B cell (primary cell): ENCODE measurements around the gene DGKB. TPM values are rescaled to one million over a fixed set of nuclear protein-coding genes. Genes with fewer than 3 reads are reported as not detected.

Experiments
- ATAC-seq: fragments of 200-7000 bp; cut with Tn5 transposase; one replicate; pipeline ENCODE4 v1.10.0; 2021; ENCODE audit warnings: low read depth, mild to moderate bottlenecking, moderate number of reproducible peaks, moderate library complexity
- CTCF ChIA-PET: fragments of 350-600 bp; sonication (Branson Sonifier 250); formaldehyde crosslinking; loops from one replicate; lab custom pipeline; 2021; ENCODE audit warnings: antibody characterized with exemption, inconsistent platforms; lab: Charles Lee
- POLR2A ChIA-PET: fragments of 350-600 bp; sonication (Branson Sonifier 250); formaldehyde crosslinking; loops from one replicate; lab custom pipeline; 2021; ENCODE audit warnings: antibody characterized with exemption; lab: Charles Lee
- DNase-seq: peaks from one replicate; pipeline ENCODE4 v3.0.0; 2013
- H2AFZ ChIP-seq: 2 replicates; pipeline ENCODE4 v1.6.1; 2012; ENCODE audit warnings: mild to moderate bottlenecking, low read depth, low read length; ENCODE audit not compliant: insufficient read depth, poor library complexity, severe bottlenecking
- H3K27ac ChIP-seq, 2 donors: 1 replicate in 1 of 2; 2 replicates in 1 of 2; pipeline ENCODE4 v1.5.1; 2012 to 2013; ENCODE audit warnings: low read length in 2 of 2, mild to moderate bottlenecking in 2 of 2, moderate library complexity in 1 of 2
- H3K27me3 ChIP-seq, 4 experiments: fragments of 200-600 bp in 1 of 4; sonication (generic) in 1 of 4; replicated peaks in 1 of 4; 1 replicate in 2 of 4; 2 replicates in 2 of 4; pipeline versions ENCODE4 v1.6.1 to v1.7.0; 2013 to 2016; ENCODE audit warnings: low read length in 3 of 4, mild to moderate bottlenecking in 2 of 4, mixed read lengths in 1 of 4, moderate library complexity in 1 of 4; ENCODE audit not compliant: insufficient read depth in 4 of 4, control insufficient read depth in 3 of 4; ENCODE audit errors: control extremely low read depth in 1 of 4
- H3K36me3 ChIP-seq, 2 experiments: replicated peaks in 1 of 2; 1 replicate in 1 of 2; 2 replicates in 1 of 2; pipeline versions ENCODE4 v1.6.1 to v1.7.1; 2013; ENCODE audit warnings: low read length in 1 of 2; ENCODE audit not compliant: insufficient read depth in 2 of 2, control insufficient read depth in 1 of 2; ENCODE audit errors: control extremely low read depth in 1 of 2, extremely low read depth in 1 of 2
- H3K4me1 ChIP-seq, 2 donors: fragments of 200-600 bp in 1 of 2; sonication (generic) in 1 of 2; 1 replicate in 1 of 2; 2 replicates in 1 of 2; pipeline versions ENCODE4 v1.5.1 to v1.6.1; 2013 to 2017; ENCODE audit warnings: low read length in 2 of 2; ENCODE audit not compliant: control insufficient read depth in 2 of 2, insufficient read depth in 2 of 2
- H3K4me2 ChIP-seq: replicated peaks from 2 replicates; pipeline ENCODE3; 2012; ENCODE audit warnings: mild to moderate bottlenecking, low read depth, low read length; ENCODE audit not compliant: poor library complexity, severe bottlenecking
- H3K4me3 ChIP-seq, 5 experiments: fragments of 200-600 bp in 1 of 5; sonication (generic) in 1 of 5; 1 replicate in 3 of 5; 2 replicates in 2 of 5; pipeline versions ENCODE4 v1.5.1 to v1.7.0; 2011 to 2016; ENCODE audit warnings: low read length in 4 of 5, mild to moderate bottlenecking in 4 of 5, low read depth in 2 of 5, control low read depth in 1 of 5, moderate library complexity in 1 of 5; ENCODE audit not compliant: insufficient read depth in 1 of 5; ENCODE audit errors: control extremely low read depth in 1 of 5, extremely low read depth in 1 of 5
- H3K79me2 ChIP-seq: fragments of 200-600 bp; sonication (generic); one replicate; pipeline ENCODE4 v1.6.0; 2016; ENCODE audit warnings: low read length; ENCODE audit not compliant: control insufficient read depth, insufficient read depth
- H3K9ac ChIP-seq: fragments of 200-600 bp; sonication (generic); 2 replicates; pipeline ENCODE4 v1.6.1; 2017; ENCODE audit warnings: mild to moderate bottlenecking, low read length, moderate library complexity
- H3K9me3 ChIP-seq, 3 donors: one replicate each; pipeline versions ENCODE4 v1.6.1 to v1.7.1; 2013; ENCODE audit warnings: low read length in 2 of 3; ENCODE audit not compliant: control insufficient read depth in 2 of 3, insufficient read depth in 1 of 3; ENCODE audit errors: control extremely low read depth in 1 of 3
- H4K20me1 ChIP-seq: 2 replicates; pipeline ENCODE4 v1.6.0; 2012; ENCODE audit warnings: mild to moderate bottlenecking, low read length; ENCODE audit not compliant: insufficient read depth, control insufficient read depth, poor library complexity, severe bottlenecking
- H3K27ac Mint-ChIP-seq: one replicate; pipeline ENCODE4 v1.8.0; 2021; ENCODE audit warnings: mixed read lengths
- H3K27me3 Mint-ChIP-seq: one replicate; pipeline ENCODE4 v1.8.0; 2021; ENCODE audit warnings: mixed read lengths
- H3K4me1 Mint-ChIP-seq: one replicate; pipeline ENCODE4 v1.8.0; 2021; ENCODE audit warnings: mixed read lengths
- H3K4me3 Mint-ChIP-seq: one replicate; pipeline ENCODE4 v1.8.0; 2021; ENCODE audit warnings: mixed read lengths
- H3K9me3 Mint-ChIP-seq: one replicate; pipeline ENCODE4 v1.8.0; 2022; ENCODE audit warnings: mixed read lengths; ENCODE audit not compliant: insufficient read depth
- CTCF ChIP-seq: fragments of 200-600 bp; IDR thresholded peaks from one replicate; pipeline ENCODE4 v1.8.0; 2022; ENCODE audit warnings: antibody characterized with exemption, mild to moderate bottlenecking
- EZH2 ChIP-seq: IDR thresholded peaks from 2 replicates; pipeline ENCODE4 v1.6.1; 2012; ENCODE audit warnings: borderline replicate concordance, low read depth, mild to moderate bottlenecking, moderate library complexity, low read length; ENCODE audit not compliant: insufficient read depth, poor library complexity, severe bottlenecking
- WGBS: methylation state at CpG from one replicate; pipeline ENCODE4 v1.1.5; 2013; ENCODE audit warnings: missing lambda C conversion rate; ENCODE audit not compliant: insufficient coverage; 5-methylcytosine and 5-hydroxymethylcytosine counted together
- intact Hi-C: fragments of 100-400 bp; cut with micrococcal nuclease; formaldehyde crosslinking; loops from one replicate; pipeline ENCODE4 v1.10.0; 2022
- polyA plus RNA-seq: library from polyadenylated mRNA; depleted of rRNA; stranded (reverse); fragments of >200 nt; gene quantifications from 2 replicates; pipeline ENCODE4 v1.2.3, GENCODE V29; 2012
- total RNA-seq, 2 donors: library from RNA; stranded (reverse); fragments of 120-200 nt in 1 of 2; gene quantifications; 1 replicate in 1 of 2; 2 replicates in 1 of 2; pipeline versions ENCODE4 v1.2.3 to v1.2.4, GENCODE V29; 2013 to 2022

Gene DGKB
- total and polyA plus RNA-seq, 2 donors (not counting 1 experiment from before 2014, with no cell fraction given): not detected

GRCh38 chr7:14403587-14403986 is 499.0 kb downstream of the DGKB start:
- no peaks in the 10 kb centered on the region for H3K27me3 Mint-ChIP-seq
- no peaks in the 10 kb centered on the region for H3K4me1 Mint-ChIP-seq
- POLR2A ChIA-PET: no interaction called here
- intact Hi-C loops: no loop called here
- Histone ChIP-seq H2AFZ (no peak overlapping the region), H3K4me3 (no peak overlapping the region), H3K36me3 (no peaks in the 10 kb centered on the region), H3K79me2 (no peaks in the 10 kb centered on the region), H3K27ac (no peak overlapping the region), H3K27me3 (no peaks in the 10 kb centered on the region), H3K9ac (no peak overlapping the region), H3K4me2 (no peak overlapping the region), H3K9me3 (no peaks in the 10 kb centered on the region), H4K20me1 (no peaks in the 10 kb centered on the region), H3K4me1 (no peaks in the 10 kb centered on the region)
- WGBS: no CpG with 5 or more reads among the region's 2 CpGs
- DNase-seq: no peak
- no peak for TF ChIP-seq CTCF
- no peak for TF ChIP-seq EZH2
- H3K27ac Mint-ChIP-seq: no peak overlapping the region
- CTCF ChIA-PET: interaction anchor here (0.7 kb wide), 1 partner anchor 54 kb away, joined by 3 read pairs; no protein-coding TSS in a partner anchor
- ATAC-seq: no peak
- H3K4me3 Mint-ChIP-seq: no peak overlapping the region
- no peaks in the 10 kb centered on the region for H3K9me3 Mint-ChIP-seq

- Histone ChIP-seq H3K9me3 (no peaks in the 10 kb centered on the region), H3K27me3 (no peaks in the 10 kb centered on the region), H3K4me1 (no peaks in the 10 kb centered on the region), H3K4me2 (no peak overlapping the region), H3K4me3 (no peak overlapping the region), H3K79me2 (no peaks in the 10 kb centered on the region), H3K36me3 (no peaks in the 10 kb centered on the region), H2AFZ (no peak overlapping the region), H3K9ac (no peak overlapping the region), H4K20me1 (no peaks in the 10 kb centered on the region), H3K27ac (no peak overlapping the region)
- ATAC-seq (no peak), DNase-seq (no peak)
- no peaks in the 10 kb centered on the region for H3K4me1 Mint-ChIP-seq
- ChIA-PET POLR2A (no interaction called here), CTCF (no interaction called here)
- TF ChIP-seq CTCF: no peak
- TF ChIP-seq EZH2: no peak
- no peak overlapping the region for H3K27ac Mint-ChIP-seq
- intact Hi-C loops: no loop called here
- H3K27me3 Mint-ChIP-seq: no peaks in the 10 kb centered on the region
- WGBS: no CpG with 5 or more reads among the region's 3 CpGs
- no peaks in the 10 kb centered on the region for H3K9me3 Mint-ChIP-seq
- H3K4me3 Mint-ChIP-seq: no peak overlapping the region
Measured at GRCh38 chr7:14400271-14400670, 502.3 kb downstream of the DGKB start.
